Large intestine (tissue), 12 donors: Measurements from ENCODE around the gene ZNF486. TPM values are rescaled to one million over a fixed set of nuclear protein-coding genes. Genes with fewer than 3 reads are reported as not detected.
"Not testable (repeated sequence)": the region's sequence is repeated elsewhere in the genome, so short reads cannot be mapped to it uniquely, and the experiment has no call there.

Experiments
- DNase-seq, 2 donors: peaks; one replicate each; pipeline versions ENCODE4 v3.0.0 to v3.0.0-alpha.2; 2013
- H3K27ac ChIP-seq: one replicate; pipeline ENCODE4 v1.5.1; 2013; ENCODE audit warnings: low read length
- H3K27me3 ChIP-seq: 2 replicates; pipeline ENCODE4 v1.6.1; 2013; ENCODE audit warnings: low read length; ENCODE audit not compliant: control insufficient read depth, insufficient read depth
- H3K36me3 ChIP-seq: 2 replicates; pipeline ENCODE4 v1.6.1; 2013; ENCODE audit warnings: low read length; ENCODE audit not compliant: control insufficient read depth, insufficient read depth
- H3K4me1 ChIP-seq: one replicate; pipeline ENCODE4 v1.6.1; 2013; ENCODE audit warnings: low read length; ENCODE audit not compliant: control insufficient read depth, insufficient read depth
- H3K4me3 ChIP-seq: one replicate; pipeline ENCODE4 v1.5.1; 2013; ENCODE audit warnings: low read length
- H3K9me3 ChIP-seq: one replicate; pipeline ENCODE4 v1.6.1; 2013; ENCODE audit warnings: mild to moderate bottlenecking, low read depth, low read length, moderate library complexity; ENCODE audit not compliant: control insufficient read depth
- WGBS: methylation state at CpG from one replicate; pipeline ENCODE4 v1.1.5; 2013; ENCODE audit warnings: low lambda C conversion rate; ENCODE audit not compliant: insufficient coverage; 5-methylcytosine and 5-hydroxymethylcytosine counted together
- long read RNA-seq, 11 donors: transcript quantifications; one replicate each; lab custom pipeline, GENCODE V29; 2026
- polyA plus RNA-seq: library from polyadenylated mRNA; unstranded; fragments of 120-200 nt; gene quantifications from one replicate; pipeline ENCODE4 v1.2.1, GENCODE V29; 2013

ZNF486 gene
- polyA plus RNA-seq, result 9.0 TPM
- long read RNA-seq, donor 1, partial matches to known transcripts, result 0 of 2 reads
- long read RNA-seq, donor 1, other reads (novel, unspliced or antisense), result 0 of 2 reads
- long read RNA-seq, donor 2, partial matches to known transcripts, result 0 of 1 reads
- long read RNA-seq, donor 2, other reads (novel, unspliced or antisense), result 0 of 1 reads
- long read RNA-seq, donor 3, result 0 reads
- long read RNA-seq, donor 4, result 0 reads
- long read RNA-seq, donor 5, partial matches to known transcripts, result 0 of 1 reads
- long read RNA-seq, donor 5, other reads (novel, unspliced or antisense), result 0 of 1 reads
- long read RNA-seq, donor 6, partial matches to known transcripts, result 0 of 2 reads
- long read RNA-seq, donor 6, other reads (novel, unspliced or antisense), result 0 of 2 reads
- long read RNA-seq, donor 7, partial matches to known transcripts, result 0 of 3 reads
- long read RNA-seq, donor 7, other reads (novel, unspliced or antisense), result 0 of 3 reads
- long read RNA-seq, donor 8, partial matches to known transcripts, result 0 of 4 reads
- long read RNA-seq, donor 8, other reads (novel, unspliced or antisense), result 0 of 4 reads
- long read RNA-seq, donor 9, partial matches to known transcripts, result 0 of 5 reads
- long read RNA-seq, donor 9, other reads (novel, unspliced or antisense), result 0 of 5 reads
- long read RNA-seq, donor 10, partial matches to known transcripts, result 0 of 3 reads
- long read RNA-seq, donor 10, other reads (novel, unspliced or antisense), result 0 of 3 reads
- long read RNA-seq, donor 11, transcript ZNF486-201 (4 exons, 3,837 nt), result major isoform, 6 of 7 reads
- long read RNA-seq, donor 11, partial matches to known transcripts, result 0 of 7 reads
- long read RNA-seq, donor 11, other reads (novel, unspliced or antisense), result 0 of 7 reads

DNA sequence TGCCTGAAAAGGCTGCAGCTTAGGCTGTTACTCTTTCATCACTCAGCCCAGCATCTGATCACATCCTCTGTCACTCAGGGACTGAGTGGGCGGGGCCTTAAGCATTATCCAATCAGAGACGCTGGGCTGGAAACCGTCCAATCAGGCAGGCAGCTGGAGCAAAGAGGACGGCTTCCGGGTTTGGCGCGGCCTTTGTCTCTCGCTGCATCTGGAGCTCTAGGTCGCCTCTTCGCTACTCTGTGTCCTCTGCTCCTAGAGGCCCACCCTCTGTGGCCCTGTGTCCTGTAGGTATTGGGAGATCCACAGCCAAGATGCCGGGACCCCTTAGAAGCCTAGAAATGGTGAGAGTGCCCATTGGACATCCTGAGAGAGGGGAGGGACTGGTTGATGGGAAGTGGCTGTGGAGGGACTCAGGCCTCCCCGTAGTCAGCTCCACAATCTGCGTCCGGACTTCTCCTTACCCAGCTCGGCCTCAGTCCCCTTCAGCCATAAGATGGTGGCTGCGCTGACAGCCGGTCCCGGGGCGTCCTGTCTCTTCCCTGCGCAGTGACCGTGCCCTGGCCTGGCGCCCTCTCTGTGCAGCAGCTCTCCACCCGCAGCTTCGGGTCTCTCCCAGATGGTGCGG lies at the start of gene ZNF486:
TSS of gene ZNF486 (plus strand) at position 195 of the 625 bp plus-strand sequence. CDS start at position 312, 117 bp downstream.
- Histone ChIP-seq H3K9me3 (no peaks in the 10 kb centered on the region), H3K4me1 (peaks cover 2% of the 10 kb centered on the region), H3K36me3 (peaks cover 10% of the 10 kb centered on the region), H3K27me3 (no peaks in the 10 kb centered on the region), H3K4me3 (peak within 1 kb of the TSS; percentile 74), H3K27ac (peak within 1 kb of the TSS; percentile 40)
- WGBS, result no CpG with 5 or more reads among the region's 25 CpGs
- DNase-seq, result peak; percentile 92 to 94

DNA sequence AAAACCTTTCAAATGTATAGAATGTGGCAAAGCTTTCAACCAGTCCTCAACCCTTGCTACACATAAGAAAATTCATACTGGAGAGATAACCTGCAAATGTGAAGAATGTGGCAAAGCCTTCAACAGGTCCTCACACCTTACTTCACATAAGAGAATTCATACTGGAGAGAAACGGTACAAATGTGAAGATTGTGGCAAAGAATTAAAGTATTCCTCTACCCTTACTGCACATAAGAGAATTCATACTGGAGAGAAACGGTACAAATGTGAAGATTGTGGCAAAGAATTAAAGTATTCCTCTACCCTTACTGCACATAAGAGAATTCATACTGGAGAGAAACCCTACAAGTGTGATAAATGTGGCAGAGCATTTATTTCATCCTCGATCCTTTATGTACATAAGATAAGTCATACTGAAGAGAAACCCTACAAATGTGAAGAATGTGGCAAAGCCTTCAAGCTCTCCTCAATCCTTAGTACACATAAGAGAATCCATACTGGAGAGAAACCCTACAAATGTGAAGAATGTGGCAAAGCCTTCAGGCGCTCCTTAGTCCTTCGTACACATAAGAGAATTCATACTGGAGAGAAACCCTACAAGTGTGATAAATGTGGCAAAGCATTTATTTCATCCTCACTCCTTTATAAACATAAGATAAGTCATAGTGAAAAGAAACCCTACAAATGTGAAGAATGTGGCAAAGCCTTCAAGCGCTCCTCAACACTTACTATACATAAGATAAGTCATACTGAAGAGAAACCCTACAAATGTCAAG lies 48.8 kb upstream of the ZNF486 start:
- not testable (repeated sequence) for H3K27me3 ChIP-seq, H3K4me1 ChIP-seq, DNase-seq, H3K4me3 ChIP-seq, H3K27ac ChIP-seq
- Histone ChIP-seq H3K9me3 (peaks cover 47% of the 10 kb centered on the region), H3K36me3 (peaks cover 26% of the 10 kb centered on the region)
- WGBS, result 100% methylated on average over 4 of the region's 6 CpGs

DNA sequence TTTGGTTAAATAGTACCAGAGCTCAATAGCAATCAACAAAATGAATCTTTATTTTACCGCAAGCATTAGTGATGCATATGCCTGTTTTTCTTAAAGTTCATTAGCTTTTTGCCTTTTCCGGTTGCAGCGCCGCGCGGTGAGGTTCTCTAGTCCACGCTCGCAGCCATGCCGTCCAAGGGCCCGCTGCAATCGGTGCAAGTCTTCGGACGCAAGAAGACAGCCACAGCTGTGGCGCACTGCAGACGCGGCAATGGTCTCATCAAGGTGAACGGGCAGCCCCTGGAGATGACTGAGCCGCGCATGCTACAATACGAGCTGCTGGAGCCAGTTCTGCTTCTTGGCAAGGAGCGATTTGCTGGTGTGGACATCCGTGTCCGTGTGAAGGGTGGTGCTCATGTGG lies 42.1 kb upstream of the ZNF486 start:
- 100% methylated on average over 1 of the region's 23 CpGs for WGBS
- no peak for DNase-seq
- Histone ChIP-seq H3K27ac (no peak overlapping the region), H3K4me1 (no peaks in the 10 kb centered on the region), H3K36me3 (peaks cover 20% of the 10 kb centered on the region), H3K27me3 (no peaks in the 10 kb centered on the region), H3K4me3 (no peak overlapping the region), H3K9me3 (peaks cover 40% of the 10 kb centered on the region)

DNA sequence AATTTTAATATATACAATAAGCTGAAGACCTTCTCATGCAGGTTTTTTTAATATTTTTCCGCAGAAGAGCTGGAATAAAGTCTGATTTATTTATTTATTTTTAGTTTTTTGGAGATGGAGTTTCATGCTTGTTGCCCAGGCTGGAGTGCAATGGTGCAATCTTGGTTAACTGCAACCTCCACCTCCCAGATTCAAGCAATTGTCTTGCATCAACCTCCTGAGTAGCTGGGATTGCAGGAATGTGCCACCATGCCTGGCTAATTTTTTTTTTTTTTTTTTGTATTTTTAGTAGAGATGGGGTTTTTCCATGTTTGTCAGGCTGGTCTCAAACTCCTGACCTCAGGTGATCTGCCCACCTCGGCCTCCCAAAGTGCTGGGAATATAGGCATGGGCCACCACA lies 34.1 kb upstream of the ZNF486 start:
- not testable (repeated sequence) for H3K27ac ChIP-seq, H3K4me1 ChIP-seq, H3K36me3 ChIP-seq, DNase-seq, H3K27me3 ChIP-seq, H3K4me3 ChIP-seq
- 80% methylated on average over 1 of the region's 2 CpGs for WGBS
- peaks cover 18% of the 10 kb centered on the region for H3K9me3 ChIP-seq

DNA sequence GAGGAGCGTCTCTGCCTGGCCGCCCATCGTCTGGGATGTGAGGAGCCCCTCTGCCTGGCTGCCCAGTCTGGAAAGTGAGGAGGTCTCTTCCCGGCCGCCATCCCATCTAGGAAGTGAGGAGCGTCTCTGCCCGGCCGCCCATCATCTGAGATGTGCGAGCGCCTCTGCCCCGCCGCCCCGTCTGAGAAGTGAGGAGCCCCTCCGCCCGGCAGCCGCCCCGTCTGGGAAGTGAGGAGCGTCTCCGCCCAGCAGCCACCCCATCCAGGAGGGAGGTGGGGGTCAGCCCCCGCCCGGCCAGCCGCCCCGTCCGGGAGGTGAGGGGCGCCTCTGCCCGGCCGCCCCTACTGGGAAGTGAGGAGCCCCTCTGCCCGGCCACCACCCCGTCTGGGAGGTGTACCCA lies 29.3 kb upstream of the ZNF486 start:
- H3K27ac ChIP-seq, DNase-seq, H3K4me1 ChIP-seq, H3K36me3 ChIP-seq, H3K4me3 ChIP-seq, H3K27me3 ChIP-seq: not testable (repeated sequence)
- WGBS, result no CpG with 5 or more reads among the region's 29 CpGs
- H3K9me3 ChIP-seq, result peaks cover 14% of the 10 kb centered on the region

DNA sequence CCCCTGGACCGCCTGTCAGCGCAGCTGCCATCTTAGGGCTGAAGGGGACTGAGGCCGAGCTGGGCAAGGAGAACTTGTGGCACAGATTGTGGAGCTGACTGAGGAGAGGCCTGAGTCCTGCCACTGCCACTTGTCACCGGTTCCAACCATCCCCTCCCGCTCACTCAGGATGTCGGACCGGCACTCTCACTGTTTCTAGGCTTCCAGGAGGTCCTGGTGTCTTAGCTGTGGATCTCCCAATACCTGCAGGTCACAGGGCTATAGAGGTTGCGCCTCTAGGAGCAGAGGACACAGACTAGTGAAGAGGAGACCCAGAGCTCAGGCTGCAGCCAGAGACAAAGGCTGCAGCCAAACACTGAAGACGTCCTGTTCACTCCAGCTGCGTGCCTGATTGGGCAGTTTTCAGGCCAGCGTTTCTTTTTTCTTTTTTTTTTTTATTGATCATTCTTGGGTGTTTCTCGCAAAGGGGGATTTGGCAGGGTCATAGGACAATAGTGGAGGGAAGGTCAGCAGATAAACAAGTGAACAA lies 15.3 kb upstream of the ZNF486 start:
- WGBS, result no CpG with 5 or more reads among the region's 12 CpGs
- no peaks in the 10 kb centered on the region for H3K36me3 ChIP-seq
- no peak overlapping the region for H3K4me3 ChIP-seq
- no peaks in the 10 kb centered on the region for H3K4me1 ChIP-seq
- H3K27me3 ChIP-seq, result no peaks in the 10 kb centered on the region
- H3K9me3 ChIP-seq, result no peaks in the 10 kb centered on the region
- H3K27ac ChIP-seq, result no peak overlapping the region
- no peak for DNase-seq

DNA sequence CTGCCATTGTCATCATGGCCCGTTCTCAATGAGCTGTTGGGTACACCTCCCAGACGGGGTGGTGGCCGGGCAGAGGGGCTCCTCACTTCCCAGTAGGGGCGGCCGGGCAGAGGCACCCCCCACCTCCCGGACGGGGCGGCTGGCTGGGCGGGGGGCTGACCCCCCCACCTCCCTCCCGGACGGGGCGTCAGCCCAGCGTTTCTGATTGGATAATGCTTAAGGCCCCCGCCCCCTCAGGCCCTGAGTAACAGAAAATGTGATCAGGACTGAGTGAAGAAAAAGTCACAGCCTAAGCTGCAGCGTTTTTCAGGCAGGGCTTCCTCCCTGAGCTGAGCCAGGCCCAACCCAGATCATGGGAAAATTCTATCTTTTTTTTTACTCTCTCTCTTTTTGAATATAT lies 14.5 kb upstream of the ZNF486 start:
- H3K9me3 ChIP-seq, H3K27ac ChIP-seq, H3K4me3 ChIP-seq, DNase-seq, H3K27me3 ChIP-seq, H3K4me1 ChIP-seq, H3K36me3 ChIP-seq: not testable (repeated sequence)
- no CpG with 5 or more reads among the region's 15 CpGs for WGBS

DNA sequence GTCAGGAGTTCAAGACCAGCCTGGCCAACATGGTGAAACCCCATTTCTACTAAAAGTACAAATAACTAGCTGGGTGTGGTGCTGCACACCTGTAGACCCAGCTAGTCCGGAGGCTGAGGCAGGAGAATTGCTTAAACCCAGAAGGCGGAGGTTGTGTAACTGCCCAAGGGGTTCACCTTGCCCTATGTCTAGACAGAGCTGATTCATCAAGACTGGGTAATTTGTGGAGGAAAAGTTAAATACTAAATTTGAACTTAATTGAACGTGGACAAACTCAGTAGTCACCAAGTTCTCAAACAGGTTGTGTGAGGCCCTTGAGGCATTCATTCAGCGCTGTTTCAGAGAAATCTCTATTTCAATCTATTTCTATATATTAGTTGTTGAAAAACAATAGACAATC lies 13.7 kb upstream of the ZNF486 start:
- Histone ChIP-seq H3K27me3 (no peaks in the 10 kb centered on the region), H3K9me3 (no peaks in the 10 kb centered on the region), H3K4me1 (no peaks in the 10 kb centered on the region), H3K36me3 (no peaks in the 10 kb centered on the region), H3K4me3 (no peak overlapping the region), H3K27ac (no peak overlapping the region)
- 100% methylated on average over 2 of the region's 4 CpGs for WGBS
- DNase-seq, result peak in 1 of 2 donors; percentile 19

DNA sequence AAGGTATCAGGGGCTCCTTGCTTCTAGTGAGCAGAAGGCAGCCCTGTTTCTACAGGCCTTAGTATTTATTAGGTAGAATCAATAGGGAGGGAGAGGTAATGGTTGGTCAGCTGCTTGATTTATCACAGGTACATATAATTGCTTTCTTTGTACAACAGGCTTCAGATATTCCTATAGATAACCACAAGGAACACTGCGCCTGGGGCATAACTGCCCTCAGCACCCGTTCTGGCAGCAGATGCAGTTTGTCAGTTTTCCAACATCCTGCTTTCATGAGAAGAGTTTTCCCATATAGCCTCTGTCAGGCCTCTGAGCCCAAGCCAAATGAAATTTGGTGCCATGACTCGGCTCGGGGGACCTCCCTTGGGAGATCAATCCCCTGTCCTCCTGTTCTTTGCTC lies 12.4 kb upstream of the ZNF486 start:
- 60% methylated on average over 1 of the region's 4 CpGs for WGBS

More for the DNA sequence above, 12.4 kb upstream of the ZNF486 start:
- H3K4me3 ChIP-seq, result no peak overlapping the region
- no peaks in the 10 kb centered on the region for H3K36me3 ChIP-seq
- H3K27ac ChIP-seq, result no peak overlapping the region
- no peaks in the 10 kb centered on the region for H3K4me1 ChIP-seq
- H3K9me3 ChIP-seq, result no peaks in the 10 kb centered on the region
- DNase-seq, result no peak
- no peaks in the 10 kb centered on the region for H3K27me3 ChIP-seq
